Lower leg skin (tissue), 4 donors: ENCODE measurements around the gene WBP4. TPM values are rescaled to one million over a fixed set of nuclear protein-coding genes. Genes with fewer than 3 reads are reported as not detected.

Source experiments
- DNase-seq, 2 donors: peaks; one replicate each; pipeline ENCODE4 v3.0.0-alpha.2; 2019; ENCODE audit warnings: low spot score in 2 of 2
- H3K4me3 ChIP-seq: fragments of 200-600 bp; sonication (generic); 2 replicates; pipeline ENCODE4 v1.5.1; 2017; ENCODE audit warnings: mild to moderate bottlenecking, low read depth; ENCODE audit not compliant: poor library complexity, severe bottlenecking
- POLR2A ChIP-seq, 2 donors: fragments of 450-650 bp; IDR thresholded peaks; one replicate each; pipeline ENCODE4 v1.6.1; 2016 to 2017; ENCODE audit warnings: antibody characterized with exemption in 2 of 2, mild to moderate bottlenecking in 1 of 2, moderate library complexity in 1 of 2
- WGBS, 2 donors: methylation state at CpG; one replicate each; pipeline ENCODE4 v1.1.5; 2018; 5-methylcytosine and 5-hydroxymethylcytosine counted together
- intact Hi-C: fragments of 100-400 bp; cut with DNase I; formaldehyde crosslinking; loops from one replicate; pipeline ENCODE4 v1.15.0; 2023; ENCODE audit warnings: low total_unique reads
- microRNA counts, 2 donors: library from miRNA; unstranded; fragments of <30 nt; microRNA quantifications; one replicate each; lab custom pipeline; 2016
- microRNA-seq, 2 donors: library from miRNA; unstranded; fragments of <30 nt; microRNA quantifications; one replicate each; pipeline ENCODE4, GENCODE V29; 2016; ENCODE audit warnings: borderline replicate concordance in 2 of 2, borderline number of aligned reads in 1 of 2
- total RNA-seq, 4 donors: library from RNA; depleted of rRNA; stranded (reverse); fragments of >200 nt; gene quantifications; one replicate each; pipeline ENCODE4 v1.1.0, GENCODE V29; 2016
- TF ChIP-seq, protein P1 (sequence below), 3 donors: fragments of 450-650 bp; IDR thresholded peaks; one replicate each; pipeline ENCODE4 v1.5.1; 2016; ENCODE audit warnings: antibody characterized with exemption in 3 of 3, mild to moderate bottlenecking in 3 of 3, moderate library complexity in 2 of 3

WBP4 gene
- total RNA-seq, 4 donors from 2014 or later = 7.2 to 11.2 (median 9.8) TPM

DNA sequence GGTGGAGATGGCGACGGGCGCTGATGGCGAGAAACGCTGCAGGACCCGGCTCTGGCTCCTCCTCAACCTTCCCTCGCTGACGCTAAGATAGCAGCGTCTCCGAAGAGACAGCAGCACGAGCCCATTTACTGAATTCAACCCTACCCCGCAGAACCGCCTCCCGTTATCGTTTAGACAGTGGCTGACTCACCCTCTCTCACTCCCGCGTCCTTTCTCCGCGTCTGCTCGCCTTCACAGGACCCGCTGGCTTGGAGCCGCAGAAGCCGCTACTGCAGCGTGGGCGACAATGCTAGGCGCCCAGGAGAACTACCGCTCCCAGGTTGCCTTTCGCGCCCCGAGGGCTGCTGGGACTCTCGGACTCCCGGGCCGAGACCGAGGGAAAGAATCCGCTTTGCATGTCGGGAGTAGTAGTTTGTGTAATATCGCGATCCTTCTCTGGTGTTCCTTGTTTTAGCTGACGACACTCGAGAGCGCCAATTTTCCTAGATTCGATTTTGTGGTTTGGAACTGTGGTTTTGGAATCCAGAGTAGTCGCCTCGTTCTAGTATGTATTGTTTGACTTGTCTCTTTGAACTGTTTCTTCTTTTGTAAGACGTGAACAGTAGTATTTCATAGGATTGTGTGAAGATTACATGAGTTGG is 71.3 kb downstream of the WBP4 start, which contains the start of gene KBTBD6:
Gene KBTBD6, minus strand, starts transcription at position 291 of the 641 bp plus-strand sequence. CDS start 291 bp downstream, outside the sequence.
- intact Hi-C loops = loop anchor here (10.0 kb wide), 1 partner anchor 62 kb away; the partner anchor contains the start of gene KBTBD7
- peak within 1 kb of the TSS; percentile 66 for H3K4me3 ChIP-seq
- DNase-seq = peak; percentile 95 to 98
- WGBS, 2 donors = 0 to 1% methylated on average over 35 to 39 of the region's 45 CpGs
- TF ChIP-seq POLR2A (IDR thresholded peaks at IDR 0.05) = no peak
- TF ChIP-seq, protein P1, sequence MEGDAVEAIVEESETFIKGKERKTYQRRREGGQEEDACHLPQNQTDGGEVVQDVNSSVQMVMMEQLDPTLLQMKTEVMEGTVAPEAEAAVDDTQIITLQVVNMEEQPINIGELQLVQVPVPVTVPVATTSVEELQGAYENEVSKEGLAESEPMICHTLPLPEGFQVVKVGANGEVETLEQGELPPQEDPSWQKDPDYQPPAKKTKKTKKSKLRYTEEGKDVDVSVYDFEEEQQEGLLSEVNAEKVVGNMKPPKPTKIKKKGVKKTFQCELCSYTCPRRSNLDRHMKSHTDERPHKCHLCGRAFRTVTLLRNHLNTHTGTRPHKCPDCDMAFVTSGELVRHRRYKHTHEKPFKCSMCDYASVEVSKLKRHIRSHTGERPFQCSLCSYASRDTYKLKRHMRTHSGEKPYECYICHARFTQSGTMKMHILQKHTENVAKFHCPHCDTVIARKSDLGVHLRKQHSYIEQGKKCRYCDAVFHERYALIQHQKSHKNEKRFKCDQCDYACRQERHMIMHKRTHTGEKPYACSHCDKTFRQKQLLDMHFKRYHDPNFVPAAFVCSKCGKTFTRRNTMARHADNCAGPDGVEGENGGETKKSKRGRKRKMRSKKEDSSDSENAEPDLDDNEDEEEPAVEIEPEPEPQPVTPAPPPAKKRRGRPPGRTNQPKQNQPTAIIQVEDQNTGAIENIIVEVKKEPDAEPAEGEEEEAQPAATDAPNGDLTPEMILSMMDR (IDR thresholded peaks at IDR 0.05) = no peak

MicroRNAs within 50 kb of the gene (microRNA counts, 767-probe panel; counts per million panel counts)
- microRNA hsa-miR-3168 (lab: Ali Mortazavi, UCI) = 0 to 358 counts per million in 2 donors

Small RNA genes within 50 kb of the gene (microRNA-seq; reads per million reads assigned to microRNA genes)
- 0 reads per million in 2 donors for gene MIR3168

Other genes starting within 250 kb of the WBP4 start
- gene ELF1, start 42.2 kb upstream of the WBP4 start, total RNA-seq = 100 to 1,000 TPM; 112 to 137 (median 125) TPM
- gene KBTBD6, start 71.3 kb downstream of the WBP4 start, total RNA-seq = 1 to 10 TPM; 3.2 to 6.3 (median 4.9) TPM
- gene KBTBD7, start 133.1 kb downstream of the WBP4 start, total RNA-seq = 1 to 10 TPM; 4.1 to 9.1 (median 6.7) TPM
- gene MTRF1, start 202.1 kb downstream of the WBP4 start, total RNA-seq = 10 to 100 TPM in 1 of 4 donors, 1 to 10 TPM in 3; 4.2 to 13.5 (median 6.1) TPM
- 10 to 100 TPM; 15.9 to 25.8 (median 18.7) TPM for gene NAA16, start 249.8 kb downstream of the WBP4 start, total RNA-seq